Measurements from ENCODE around the gene MYOZ3. TPM values are rescaled to one million over a fixed set of nuclear protein-coding genes. Genes with fewer than 3 reads are reported as not detected.

MYOZ3 gene
- total RNA-seq, 2 experiments from 2014 or later, result not detected

DNA sequence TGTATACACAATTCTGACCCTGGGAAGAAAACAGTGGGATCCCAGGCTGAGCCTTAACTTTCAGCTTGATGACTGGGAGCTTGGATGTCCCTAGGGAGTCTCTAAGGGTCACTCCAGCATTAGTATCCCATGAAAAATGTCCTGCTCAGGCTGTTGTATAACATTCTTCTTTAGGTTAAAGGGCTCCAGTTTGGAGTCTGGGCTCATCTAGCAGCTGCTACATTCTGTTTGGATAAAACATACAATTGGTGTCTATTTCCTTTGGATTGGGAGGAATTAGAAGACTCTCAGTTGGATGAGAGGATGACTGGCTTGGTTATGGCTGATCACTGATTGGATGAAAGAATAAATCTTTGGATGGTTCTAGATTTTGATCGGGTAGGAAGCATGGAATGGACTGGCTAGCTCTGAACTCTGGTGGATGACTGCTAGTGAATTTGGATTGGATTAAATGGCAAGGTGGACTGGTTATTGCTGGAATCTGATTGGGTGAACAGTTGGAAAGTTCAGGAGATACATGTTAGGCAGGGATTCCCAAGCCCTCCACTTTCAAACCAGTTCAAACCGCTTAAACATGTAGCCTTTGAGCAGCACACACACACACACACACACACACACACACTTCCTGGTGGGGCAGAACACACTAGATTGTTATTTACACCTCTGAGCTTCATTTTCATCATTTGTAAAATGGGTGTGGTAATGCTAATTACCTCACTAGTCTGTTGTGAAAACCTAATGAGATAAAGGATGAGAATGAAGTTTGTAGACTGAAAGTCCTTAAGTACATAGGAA, 7.1 kb upstream of the MYOZ3 start:
- Histone ChIP-seq H3K36me3 (ENCODE audit: insufficient read depth, low read length) (no peaks in the 10 kb centered on the region), H3K4me1 (ENCODE audit: insufficient read depth, low read length, poor library complexity, severe bottlenecking) (peaks cover 11% of the 10 kb centered on the region), H3K79me2 (ENCODE audit: insufficient read depth, low read depth, low read length) (no peaks in the 10 kb centered on the region), H2AFZ (ENCODE audit: low read length) (no peak overlapping the region), H3K9me3 (ENCODE audit: low read length) (no peaks in the 10 kb centered on the region), H4K20me1 (ENCODE audit: insufficient read depth, low read length) (no peaks in the 10 kb centered on the region), H3K27ac (ENCODE audit: low read depth, low read length, poor library complexity, severe bottlenecking) (no peak overlapping the region), H3K4me2 (ENCODE audit: low read length) (no peak overlapping the region), H3K9me2 (ENCODE audit: insufficient read depth, low read length) (no peaks in the 10 kb centered on the region), H3K4me3 (ENCODE audit: low read depth, low read length, poor library complexity, severe bottlenecking) (no peak overlapping the region)
- ChIA-PET POLR2A (interaction anchor here (0.6 kb wide), 3 partner anchors 81 to 619 kb away, joined by 3 to 4 read pairs (median 3); no protein-coding TSS in a partner anchor), CTCF (ENCODE audit: unreplicated experiment) (no interaction called here)
- intact Hi-C loops (cut with micrococcal nuclease; ENCODE audit: unreplicated experiment), result no loop called here
- no peak for TF ChIP-seq EZH2phosphoT487 (IDR thresholded peaks at IDR 0.05; ENCODE audit: borderline replicate concordance, low read depth, low read length)
- TF ChIP-seq, protein P1, sequence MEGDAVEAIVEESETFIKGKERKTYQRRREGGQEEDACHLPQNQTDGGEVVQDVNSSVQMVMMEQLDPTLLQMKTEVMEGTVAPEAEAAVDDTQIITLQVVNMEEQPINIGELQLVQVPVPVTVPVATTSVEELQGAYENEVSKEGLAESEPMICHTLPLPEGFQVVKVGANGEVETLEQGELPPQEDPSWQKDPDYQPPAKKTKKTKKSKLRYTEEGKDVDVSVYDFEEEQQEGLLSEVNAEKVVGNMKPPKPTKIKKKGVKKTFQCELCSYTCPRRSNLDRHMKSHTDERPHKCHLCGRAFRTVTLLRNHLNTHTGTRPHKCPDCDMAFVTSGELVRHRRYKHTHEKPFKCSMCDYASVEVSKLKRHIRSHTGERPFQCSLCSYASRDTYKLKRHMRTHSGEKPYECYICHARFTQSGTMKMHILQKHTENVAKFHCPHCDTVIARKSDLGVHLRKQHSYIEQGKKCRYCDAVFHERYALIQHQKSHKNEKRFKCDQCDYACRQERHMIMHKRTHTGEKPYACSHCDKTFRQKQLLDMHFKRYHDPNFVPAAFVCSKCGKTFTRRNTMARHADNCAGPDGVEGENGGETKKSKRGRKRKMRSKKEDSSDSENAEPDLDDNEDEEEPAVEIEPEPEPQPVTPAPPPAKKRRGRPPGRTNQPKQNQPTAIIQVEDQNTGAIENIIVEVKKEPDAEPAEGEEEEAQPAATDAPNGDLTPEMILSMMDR (conservative IDR thresholded peaks at IDR 0.05; ENCODE audit: low read length), result no peak
- DNase-seq (ENCODE audit: low spot score), result no peak
- BruUV-seq (replicated peaks), result no TSS peak

DNA sequence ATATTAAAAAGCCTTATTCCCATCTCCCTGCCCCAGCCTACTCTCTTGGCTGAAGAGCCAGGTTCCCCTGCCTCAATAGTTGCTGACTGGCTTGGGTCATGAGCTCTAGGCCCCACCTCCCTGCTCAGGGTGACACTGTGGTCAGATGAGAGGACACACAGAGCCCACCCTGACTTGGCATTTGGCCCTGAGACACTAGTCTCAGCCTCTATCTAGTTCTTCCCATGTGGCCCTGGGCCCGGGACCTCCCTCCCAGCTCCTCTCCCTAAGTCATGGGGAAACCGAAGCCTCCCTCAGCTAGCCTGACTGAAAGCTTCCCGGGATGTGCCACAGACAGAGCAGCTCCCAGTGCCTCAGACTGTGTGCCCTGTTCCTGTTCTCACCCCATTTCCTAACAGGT, 5.8 kb upstream of the MYOZ3 start:
- no peak for TF ChIP-seq EZH2phosphoT487 (IDR thresholded peaks at IDR 0.05; ENCODE audit: borderline replicate concordance, low read depth, low read length)
- TF ChIP-seq, protein P1 (conservative IDR thresholded peaks at IDR 0.05; ENCODE audit: low read length), result no peak
- intact Hi-C loops (cut with micrococcal nuclease; ENCODE audit: unreplicated experiment), result no loop called here

More for the DNA sequence above, 5.8 kb upstream of the MYOZ3 start:
- H2AFZ ChIP-seq (ENCODE audit: low read length), result no peak overlapping the region
- H3K9me3 ChIP-seq (ENCODE audit: low read length), result no peaks in the 10 kb centered on the region
- H3K4me1 ChIP-seq (ENCODE audit: insufficient read depth, low read length, poor library complexity, severe bottlenecking), result peaks cover 11% of the 10 kb centered on the region
- H3K4me2 ChIP-seq (ENCODE audit: low read length), result no peak overlapping the region
- no peaks in the 10 kb centered on the region for H3K36me3 ChIP-seq (ENCODE audit: insufficient read depth, low read length)
- H3K27ac ChIP-seq (ENCODE audit: low read depth, low read length, poor library complexity, severe bottlenecking), result no peak overlapping the region
- no peaks in the 10 kb centered on the region for H3K79me2 ChIP-seq (ENCODE audit: insufficient read depth, low read depth, low read length)
- H4K20me1 ChIP-seq (ENCODE audit: insufficient read depth, low read length), result no peaks in the 10 kb centered on the region
- no peak for DNase-seq (ENCODE audit: low spot score)
- BruUV-seq (replicated peaks), result no TSS peak
- H3K4me3 ChIP-seq (ENCODE audit: low read depth, low read length, poor library complexity, severe bottlenecking), result no peak overlapping the region
- POLR2A ChIA-PET, result interaction anchor here (1.7 kb wide), 1 partner anchor 10 kb away, joined by 4 read pairs; no protein-coding TSS in a partner anchor
- H3K9me2 ChIP-seq (ENCODE audit: insufficient read depth, low read length), result no peaks in the 10 kb centered on the region
- CTCF ChIA-PET (ENCODE audit: unreplicated experiment), result interaction anchor here (0.6 to 1.3 kb wide), 3 partner anchors 11 to 98 kb away, joined by 3 read pairs; no protein-coding TSS in a partner anchor
